Measurements from ENCODE around the gene EARS2.

GRCh38 chr16:23482778-23483177 is 74.4 kb downstream of the EARS2 start:
- TF ChIP-seq CTCF (IDR thresholded peaks at IDR 0.05) (no peak), POLR2A (IDR thresholded peaks at IDR 0.05) (no peak)

All from lower leg skin (tissue), 3 donors.